HCT116 (cell line): ENCODE measurements around the gene GPC5.

Source experiments
- MAX ChIP-seq: IDR thresholded peaks from 2 replicates; pipeline ENCODE4 v1.6.1; 2012
- POLR2A ChIP-seq: IDR thresholded peaks from 2 replicates; pipeline ENCODE4 v1.7.0; 2011; ENCODE audit warnings: borderline replicate concordance; ENCODE audit not compliant: insufficient read depth, insufficient read length; ENCODE audit errors: extremely low read depth

- TF ChIP-seq MAX (no peak), POLR2A (no peak)
Observed at GRCh38 chr13:92781965-92782690, 1383.7 kb downstream of the GPC5 start.
